H9 (cell line): ENCODE results near the gene TBR1. TPM values are rescaled to one million over a fixed set of nuclear protein-coding genes. Genes with fewer than 3 reads are reported as not detected.

Experiments
- DNase-seq: peaks from one replicate; pipeline ENCODE4 v3.0.0-alpha.2; 2017
- H2AFZ ChIP-seq: one replicate; pipeline ENCODE4 v1.6.1; 2013; ENCODE audit warnings: mild to moderate bottlenecking, low read length, control low read depth, moderate library complexity
- H2AK5ac ChIP-seq: 2 replicates; pipeline ENCODE4 v1.6.1; 2013; ENCODE audit warnings: low read length, control low read depth, mixed read lengths; ENCODE audit not compliant: insufficient read length
- H2BK120ac ChIP-seq: one replicate; pipeline ENCODE4 v1.6.1; 2013; ENCODE audit warnings: low read depth, mild to moderate bottlenecking, low read length, control low read depth, inconsistent platforms; ENCODE audit not compliant: poor library complexity, severe bottlenecking
- H2BK12ac ChIP-seq: 2 replicates; pipeline ENCODE4 v1.6.1; 2013; ENCODE audit warnings: low read length, control low read depth, mixed read lengths, low read depth; ENCODE audit not compliant: insufficient read length
- H2BK15ac ChIP-seq: 2 replicates; pipeline ENCODE4 v1.6.1; 2013; ENCODE audit warnings: low read depth, low read length, control low read depth
- H2BK20ac ChIP-seq: one replicate; pipeline ENCODE4 v1.6.1; 2013; ENCODE audit warnings: low read depth, mild to moderate bottlenecking, low read length, control low read depth, inconsistent platforms; ENCODE audit not compliant: poor library complexity, severe bottlenecking
- H2BK5ac ChIP-seq: 2 replicates; pipeline ENCODE4 v1.6.1; 2013; ENCODE audit warnings: low read length, control low read depth, mixed read lengths; ENCODE audit not compliant: insufficient read length
- H3K14ac ChIP-seq: 2 replicates; pipeline ENCODE4 v1.6.1; 2013; ENCODE audit warnings: low read length, control low read depth; ENCODE audit not compliant: insufficient read depth
- H3K18ac ChIP-seq: 2 replicates; pipeline ENCODE4 v1.6.1; 2013; ENCODE audit warnings: low read depth, mild to moderate bottlenecking, mixed read lengths, low read length, control low read depth; ENCODE audit not compliant: insufficient read length
- H3K23ac ChIP-seq: 2 replicates; pipeline ENCODE4 v1.6.1; 2013; ENCODE audit warnings: low read length, control low read depth, mixed read lengths, low read depth; ENCODE audit not compliant: insufficient read length
- H3K23me2 ChIP-seq: 2 replicates; pipeline ENCODE4 v1.6.1; 2013; ENCODE audit warnings: low read depth, mild to moderate bottlenecking, mixed read lengths, low read length, control low read depth; ENCODE audit not compliant: insufficient read length, poor library complexity, severe bottlenecking
- H3K27ac ChIP-seq: 2 replicates; pipeline ENCODE4 v1.5.1; 2013; ENCODE audit warnings: low read length, control low read depth, mixed read lengths, low read depth; ENCODE audit not compliant: insufficient read length
- H3K27me3 ChIP-seq: 2 replicates; pipeline ENCODE4 v1.6.1; 2013; ENCODE audit warnings: low read length, control low read depth, inconsistent platforms; ENCODE audit not compliant: insufficient read depth
- H3K4ac ChIP-seq: 2 replicates; pipeline ENCODE4 v1.6.1; 2013; ENCODE audit warnings: low read depth, mild to moderate bottlenecking, control low read depth, inconsistent platforms, low read length, moderate library complexity
- H3K4me1 ChIP-seq: 2 replicates; pipeline ENCODE4 v1.6.1; 2013; ENCODE audit warnings: low read length, control low read depth, inconsistent platforms; ENCODE audit not compliant: insufficient read depth
- H3K4me2 ChIP-seq: 2 replicates; pipeline ENCODE4 v1.6.1; 2013; ENCODE audit warnings: low read length, control low read depth, mixed read lengths; ENCODE audit not compliant: insufficient read length, insufficient read depth
- H3K56ac ChIP-seq: 2 replicates; pipeline ENCODE4 v1.6.1; 2013; ENCODE audit warnings: low read depth, mild to moderate bottlenecking, mixed read lengths, low read length, control low read depth; ENCODE audit not compliant: insufficient read length
- H3K79me1 ChIP-seq: 2 replicates; pipeline ENCODE4 v1.6.1; 2013; ENCODE audit warnings: low read depth, mild to moderate bottlenecking, moderate library complexity, low read length, control low read depth, inconsistent platforms; ENCODE audit not compliant: insufficient read depth, poor library complexity, severe bottlenecking
- H3K79me2 ChIP-seq: 2 replicates; pipeline ENCODE4 v1.6.1; 2013; ENCODE audit warnings: low read length, control low read depth, inconsistent platforms; ENCODE audit not compliant: insufficient read depth
- H3K9ac ChIP-seq: 2 replicates; pipeline ENCODE4 v1.6.1; 2013; ENCODE audit warnings: low read length, control low read depth, mixed read lengths; ENCODE audit not compliant: insufficient read length; ENCODE audit errors: extremely low read depth
- H3K9me3 ChIP-seq: one replicate; pipeline ENCODE4 v1.6.1; 2013; ENCODE audit warnings: low read depth, low read length, inconsistent platforms; ENCODE audit not compliant: control insufficient read depth
- H3T11ph ChIP-seq: one replicate; pipeline ENCODE4 v1.6.1; 2013; ENCODE audit warnings: mild to moderate bottlenecking, low read length, control low read depth, inconsistent platforms
- H4K20me1 ChIP-seq: one replicate; pipeline ENCODE4 v1.6.1; 2013; ENCODE audit not compliant: control insufficient read depth, insufficient read length, insufficient read depth
- H4K5ac ChIP-seq: 2 replicates; pipeline ENCODE4 v1.6.1; 2013; ENCODE audit warnings: low read depth, mild to moderate bottlenecking, mixed read lengths, low read length, control low read depth; ENCODE audit not compliant: insufficient read length
- H4K8ac ChIP-seq: replicated peaks from 2 replicates; pipeline ENCODE4 v1.6.1; 2013; ENCODE audit warnings: low read length, control low read depth, mixed read lengths, low read depth; ENCODE audit not compliant: insufficient read length
- H4K91ac ChIP-seq: 2 replicates; pipeline ENCODE4 v1.6.1; 2013; ENCODE audit warnings: low read depth, mild to moderate bottlenecking, moderate library complexity, mixed read lengths, low read length, control low read depth; ENCODE audit not compliant: insufficient read length
- H3K27ac Mint-ChIP-seq, 3 experiments: 2 replicates in 2 of 3; 3 replicates in 1 of 3; pipeline ENCODE4 v1.8.0; 2020 to 2021; ENCODE audit warnings: mixed read lengths in 3 of 3, mild to moderate bottlenecking in 1 of 3, moderate library complexity in 1 of 3
- H3K27me3 Mint-ChIP-seq: 2 replicates; pipeline ENCODE4 v1.8.0; 2021; ENCODE audit warnings: low read depth, mild to moderate bottlenecking, moderate library complexity, mixed read lengths
- H3K36me3 Mint-ChIP-seq, 3 experiments: 2 replicates in 2 of 3; 3 replicates in 1 of 3; pipeline ENCODE4 v1.8.0; 2020 to 2021; ENCODE audit warnings: low read depth in 3 of 3, mixed read lengths in 3 of 3; ENCODE audit not compliant: insufficient read depth in 1 of 3
- H3K4me1 Mint-ChIP-seq, 2 experiments: 2 replicates each; pipeline ENCODE4 v1.8.0; 2020; ENCODE audit warnings: mixed read lengths in 2 of 2
- H3K4me3 Mint-ChIP-seq, 2 experiments: 2 replicates in 1 of 2; 3 replicates in 1 of 2; pipeline ENCODE4 v1.8.0; 2020 to 2021; ENCODE audit warnings: mild to moderate bottlenecking in 2 of 2, mixed read lengths in 2 of 2, moderate library complexity in 1 of 2
- H3K9me3 Mint-ChIP-seq, 2 experiments: 2 replicates in 1 of 2; 3 replicates in 1 of 2; pipeline ENCODE4 v1.8.0; 2020; ENCODE audit warnings: mild to moderate bottlenecking in 2 of 2, mixed read lengths in 2 of 2, moderate library complexity in 1 of 2
- CTCF ChIP-seq: fragments of 200-600 bp; sonication (generic); conservative IDR thresholded peaks from 3 replicates; pipeline ENCODE4 v1.8.0; 2021; ENCODE audit warnings: antibody characterized with exemption, mild to moderate bottlenecking
- WGBS: extraction: QIAGEN DNeasy Blood & Tissue Kit; methylation state at CpG from one replicate; pipeline ENCODE4 v1.1.7; 2013; ENCODE audit warnings: missing lambda C conversion rate, low lambda C conversion rate, mixed read lengths; ENCODE audit not compliant: insufficient read length; ENCODE audit errors: extremely low coverage; 5-methylcytosine and 5-hydroxymethylcytosine counted together
- total RNA-seq: library from RNA; stranded (reverse); gene quantifications from 2 replicates; pipeline ENCODE4 v1.2.1, GENCODE V29; 2021

The TBR1 gene
- total RNA-seq, 1 experiment from 2014 or later = 0.24 TPM

- Histone ChIP-seq H3K9me3 (no peaks in the 10 kb centered on the region), H4K91ac (no peak overlapping the region), H3K79me2 (no peaks in the 10 kb centered on the region), H3K56ac (no peak overlapping the region), H2BK20ac (no peak overlapping the region), H3K4ac (no peak overlapping the region), H2BK120ac (no peak overlapping the region), H2AFZ (no peak overlapping the region), H4K5ac (no peak overlapping the region), H4K20me1 (no peaks in the 10 kb centered on the region), H3K27me3 (peaks cover 98% of the 10 kb centered on the region), H3K4me2 (no peak overlapping the region), H3K9ac (no peak overlapping the region), H3K79me1 (no peaks in the 10 kb centered on the region), H3K23me2 (peaks cover 12% of the 10 kb centered on the region), H3K18ac (no peak overlapping the region), H3K4me1 (no peaks in the 10 kb centered on the region), H4K8ac (no peak overlapping the region), H2BK12ac (no peak overlapping the region), H3T11ph (no peak overlapping the region), H3K27ac (no peak overlapping the region), H2BK15ac (no peak overlapping the region), H3K23ac (no peak overlapping the region), H2BK5ac (no peak overlapping the region), H3K14ac (no peak overlapping the region), H2AK5ac (no peak overlapping the region)
- no CpG with 5 or more reads among the region's 3 CpGs for WGBS
- TF ChIP-seq CTCF = no peak
- Mint-ChIP-seq H3K4me1 (peaks cover 46 to 66% of the 10 kb centered on the region in 2 experiments), H3K4me3 (peak overlapping the region in 1 of 2 experiments; percentile 78; a peak in 2 of 5 replicates), H3K9me3 (peaks cover 3 to 8% of the 10 kb centered on the region in 2 experiments; a peak in 2 of 5 replicates), H3K27me3 (peaks cover 98% of the 10 kb centered on the region), H3K36me3 (peaks cover 0 to 2% (median 0%) of the 10 kb centered on the region in 3 experiments; a peak in 1 of 7 replicates), H3K27ac (no peak overlapping the region)
- no peak for DNase-seq
These were observed 3.6 kb downstream of the TBR1 start for GRCh38 chr2:161419638-161420190.
